ENCODE data around the gene SLC1A1.
"Not testable (repeated sequence)": the region's sequence is repeated elsewhere in the genome, so short reads cannot be mapped to it uniquely, and the experiment has no call there.

Gene SLC1A1

DNA sequence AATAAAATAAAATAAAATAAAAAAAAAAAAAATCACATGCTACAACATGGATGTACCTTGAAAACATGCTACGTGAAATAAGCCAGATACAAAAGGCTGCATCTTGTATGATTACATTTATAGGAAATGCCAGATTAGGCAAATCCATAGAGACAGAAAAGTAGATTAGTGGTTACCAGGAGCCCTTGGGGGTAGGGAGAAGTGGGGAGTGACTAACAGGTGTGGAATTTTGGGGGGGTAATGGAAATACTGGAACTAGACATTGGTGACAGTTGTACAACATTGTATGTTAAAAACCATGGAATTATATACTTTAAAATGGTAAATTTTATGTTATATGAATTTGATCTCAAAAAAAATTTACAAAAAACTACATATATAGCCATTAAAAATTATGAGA is 47.3 kb downstream of the SLC1A1 start:
- in situ Hi-C loops (cut with HindIII; ENCODE audit: low pct_ligation_motif_present, low sequenced_read_pairs), result no loop called here
- TF ChIP-seq, protein P1, sequence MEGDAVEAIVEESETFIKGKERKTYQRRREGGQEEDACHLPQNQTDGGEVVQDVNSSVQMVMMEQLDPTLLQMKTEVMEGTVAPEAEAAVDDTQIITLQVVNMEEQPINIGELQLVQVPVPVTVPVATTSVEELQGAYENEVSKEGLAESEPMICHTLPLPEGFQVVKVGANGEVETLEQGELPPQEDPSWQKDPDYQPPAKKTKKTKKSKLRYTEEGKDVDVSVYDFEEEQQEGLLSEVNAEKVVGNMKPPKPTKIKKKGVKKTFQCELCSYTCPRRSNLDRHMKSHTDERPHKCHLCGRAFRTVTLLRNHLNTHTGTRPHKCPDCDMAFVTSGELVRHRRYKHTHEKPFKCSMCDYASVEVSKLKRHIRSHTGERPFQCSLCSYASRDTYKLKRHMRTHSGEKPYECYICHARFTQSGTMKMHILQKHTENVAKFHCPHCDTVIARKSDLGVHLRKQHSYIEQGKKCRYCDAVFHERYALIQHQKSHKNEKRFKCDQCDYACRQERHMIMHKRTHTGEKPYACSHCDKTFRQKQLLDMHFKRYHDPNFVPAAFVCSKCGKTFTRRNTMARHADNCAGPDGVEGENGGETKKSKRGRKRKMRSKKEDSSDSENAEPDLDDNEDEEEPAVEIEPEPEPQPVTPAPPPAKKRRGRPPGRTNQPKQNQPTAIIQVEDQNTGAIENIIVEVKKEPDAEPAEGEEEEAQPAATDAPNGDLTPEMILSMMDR (IDR thresholded peaks at IDR 0.05; ENCODE audit: low read depth, low read length, missing control alignments), result no peak
- H3K27me3 ChIP-seq (replicated peaks), result no peaks in the 10 kb centered on the region
- H3K4me3 ChIP-seq (ENCODE audit: low read depth, low read length), result no peak overlapping the region
- no peak overlapping the region for H3K27ac ChIP-seq
- no peaks in the 10 kb centered on the region for H3K36me3 ChIP-seq (replicated peaks)
- no peak for DNase-seq

DNA sequence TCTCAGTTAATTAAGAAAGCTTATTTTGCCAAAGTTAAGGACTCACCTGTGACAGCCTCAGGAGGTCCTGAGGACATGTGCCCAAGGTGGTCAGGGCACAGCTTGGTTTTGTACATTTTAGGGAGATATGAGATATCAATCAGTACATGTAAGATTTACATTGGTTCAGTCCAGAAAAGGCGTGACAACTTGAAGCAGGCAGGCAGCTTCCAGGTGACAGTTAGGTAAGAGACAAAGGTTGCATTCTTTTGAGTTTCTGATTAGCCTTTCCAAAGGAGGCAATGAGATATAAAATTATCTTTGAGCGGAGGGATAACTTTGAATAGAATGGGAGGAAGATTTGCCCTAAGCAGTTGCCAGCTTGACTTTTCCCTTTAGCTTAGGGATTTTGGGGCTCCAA is 47.8 kb downstream of the SLC1A1 start:
- no peaks in the 10 kb centered on the region for H3K27me3 ChIP-seq (replicated peaks)
- no peak overlapping the region for H3K4me3 ChIP-seq (ENCODE audit: low read depth, low read length)
- in situ Hi-C loops (cut with HindIII; ENCODE audit: low pct_ligation_motif_present, low sequenced_read_pairs), result no loop called here

DNA sequence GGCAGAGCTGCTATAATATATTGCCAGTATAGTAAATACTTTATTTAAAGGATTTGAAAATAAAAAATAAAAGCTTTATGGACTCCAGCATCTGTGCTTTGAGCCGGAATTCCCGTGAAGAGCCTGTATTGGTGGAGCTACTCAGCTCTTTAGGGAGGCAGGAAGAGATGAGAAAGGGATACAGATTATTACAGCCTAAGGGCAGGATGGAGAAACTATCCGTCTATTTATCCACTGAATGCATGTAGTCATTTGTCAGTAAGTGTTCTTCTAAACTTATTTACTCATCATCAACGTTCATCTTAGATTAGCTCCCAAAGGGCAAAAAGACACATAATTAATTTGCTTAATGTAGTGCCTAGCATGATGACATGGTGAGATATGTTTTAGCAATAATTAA is 48.4 kb downstream of the SLC1A1 start:
- H3K36me3 ChIP-seq (replicated peaks), result no peaks in the 10 kb centered on the region

More for the DNA sequence above, 47.8 kb downstream of the SLC1A1 start:
- Histone ChIP-seq H3K27ac (no peak overlapping the region), H3K36me3 (replicated peaks) (no peaks in the 10 kb centered on the region)
- TF ChIP-seq, protein P1 (IDR thresholded peaks at IDR 0.05; ENCODE audit: low read depth, low read length, missing control alignments), result no peak
- no peak for DNase-seq

DNA sequence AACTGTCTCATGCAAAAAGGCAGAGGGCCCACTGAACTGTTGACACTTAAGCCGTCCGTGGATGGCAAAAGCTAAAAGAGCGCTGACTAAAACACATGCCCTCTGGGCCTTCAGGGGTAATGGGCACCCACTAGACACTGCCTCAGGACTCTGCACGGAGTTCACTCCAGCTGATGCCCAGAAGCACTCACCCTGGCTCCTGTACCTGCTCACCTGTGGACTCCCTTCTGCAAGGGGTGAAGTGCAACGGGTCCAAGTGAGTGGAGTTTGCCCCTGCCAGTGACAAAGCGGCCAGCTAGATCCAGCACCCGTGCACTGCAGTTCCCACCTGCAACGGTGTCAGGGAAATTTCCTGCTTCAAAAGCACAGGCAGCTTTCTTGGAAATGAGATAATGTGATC is 50.2 kb downstream of the SLC1A1 start:
- Histone ChIP-seq H3K4me3 (ENCODE audit: low read depth, low read length) (no peak overlapping the region), H3K36me3 (replicated peaks) (no peaks in the 10 kb centered on the region), H3K27ac (no peak overlapping the region), H3K27me3 (replicated peaks) (no peaks in the 10 kb centered on the region)
- TF ChIP-seq, protein P1 (IDR thresholded peaks at IDR 0.05; ENCODE audit: low read depth, low read length, missing control alignments), result no peak
- in situ Hi-C loops (cut with HindIII; ENCODE audit: low pct_ligation_motif_present, low sequenced_read_pairs), result no loop called here
- DNase-seq, result no peak

More for the DNA sequence above, 48.4 kb downstream of the SLC1A1 start:
- Histone ChIP-seq H3K4me3 (ENCODE audit: low read depth, low read length) (no peak overlapping the region), H3K27ac (no peak overlapping the region), H3K27me3 (replicated peaks) (no peaks in the 10 kb centered on the region)
- TF ChIP-seq, protein P1 (IDR thresholded peaks at IDR 0.05; ENCODE audit: low read depth, low read length, missing control alignments), result no peak
- DNase-seq, result no peak
- in situ Hi-C loops (cut with HindIII; ENCODE audit: low pct_ligation_motif_present, low sequenced_read_pairs), result no loop called here

GRCh38 chr9:4541281-4541680 is 51.0 kb downstream of the SLC1A1 start:
- TF ChIP-seq, protein P1 (IDR thresholded peaks at IDR 0.05; ENCODE audit: low read depth, low read length, missing control alignments), result no peak
- H3K27ac ChIP-seq, result no peak overlapping the region
- no peak overlapping the region for H3K4me3 ChIP-seq (ENCODE audit: low read depth, low read length)
- H3K27me3 ChIP-seq (replicated peaks), result no peaks in the 10 kb centered on the region
- H3K36me3 ChIP-seq (replicated peaks), result no peaks in the 10 kb centered on the region
- no peak for DNase-seq
- in situ Hi-C loops (cut with HindIII; ENCODE audit: low pct_ligation_motif_present, low sequenced_read_pairs), result no loop called here

DNA sequence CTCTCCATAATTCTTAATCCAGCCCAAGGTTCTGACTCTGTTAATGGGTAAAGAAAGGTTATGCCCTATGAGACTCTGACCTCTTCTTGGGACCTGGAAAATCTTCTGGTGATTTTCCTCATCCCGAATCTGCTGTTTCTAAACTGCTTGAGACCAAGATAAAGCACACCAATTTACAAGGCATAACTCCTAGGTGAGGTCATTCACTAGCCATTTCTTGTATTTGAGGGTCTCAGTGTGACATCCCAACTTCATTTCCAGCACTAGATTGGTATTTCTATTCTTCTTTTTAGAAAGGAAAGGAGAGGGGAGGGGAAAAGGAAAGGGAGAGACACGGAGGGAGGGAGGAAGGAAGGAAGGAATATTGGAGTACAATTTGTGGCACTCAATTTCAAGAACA is 51.6 kb downstream of the SLC1A1 start:
- DNase-seq, result no peak
- H3K27ac ChIP-seq, result no peak overlapping the region
- TF ChIP-seq, protein P1 (IDR thresholded peaks at IDR 0.05; ENCODE audit: low read depth, low read length, missing control alignments), result no peak
- no peaks in the 10 kb centered on the region for H3K36me3 ChIP-seq (replicated peaks)
- no peak overlapping the region for H3K4me3 ChIP-seq (ENCODE audit: low read depth, low read length)
- H3K27me3 ChIP-seq (replicated peaks), result no peaks in the 10 kb centered on the region
- in situ Hi-C loops (cut with HindIII; ENCODE audit: low pct_ligation_motif_present, low sequenced_read_pairs), result no loop called here

- H3K27me3 ChIP-seq (replicated peaks); DNase-seq; H3K36me3 ChIP-seq (replicated peaks); H3K27ac ChIP-seq; H3K4me3 ChIP-seq (ENCODE audit: low read depth, low read length); in situ Hi-C loops (cut with HindIII; ENCODE audit: low pct_ligation_motif_present, low sequenced_read_pairs): not testable (repeated sequence)
Measured at GRCh38 chr9:4544714-4545113, 54.4 kb downstream of the SLC1A1 start.
